A549 (cell line): ENCODE measurements around the gene TMTC2.

ENCODE experiments used
- BHLHE40 ChIP-seq: IDR thresholded peaks from 2 replicates; pipeline ENCODE4 v1.6.1; 2012; ENCODE audit warnings: low read depth, low read length, inconsistent platforms
- CHD2 ChIP-seq: fragments of 150-350 bp; IDR thresholded peaks from 2 replicates; pipeline ENCODE4 v1.6.1; 2014; ENCODE audit warnings: low read length; ENCODE audit not compliant: partially characterized antibody
- JUN ChIP-seq, 2 experiments: fragments of >200 bp; sonication (Bioruptor Twin); formaldehyde crosslinking; IDR thresholded peaks; 2 replicates in 1 of 2; 3 replicates in 1 of 2; pipeline ENCODE4 v1.6.1; 2016 to 2017
- PHF8 ChIP-seq: fragments of 200-600 bp; sonication (generic); IDR thresholded peaks from 2 replicates; pipeline ENCODE4 v1.6.1; 2016; ENCODE audit warnings: low read depth, mild to moderate bottlenecking, antibody characterized with exemption, moderate library complexity, borderline replicate concordance
- POLR2A ChIP-seq: IDR thresholded peaks from 2 replicates; pipeline ENCODE4 v1.6.1; 2012; ENCODE audit warnings: mild to moderate bottlenecking, low read length
- RAD21 ChIP-seq, 2 experiments: fragments of >200 bp in 1 of 2; sonication (Bioruptor Twin) in 1 of 2; formaldehyde crosslinking in 1 of 2; IDR thresholded peaks in 1 of 2; conservative IDR thresholded peaks in 1 of 2; 2 replicates in 1 of 2; 3 replicates in 1 of 2; pipeline ENCODE4 v1.6.1; 2012 to 2018; ENCODE audit warnings: inconsistent platforms in 1 of 2
- SMC3 ChIP-seq: fragments of >200 bp; sonication (Bioruptor Twin); formaldehyde crosslinking; IDR thresholded peaks from 3 replicates; pipeline ENCODE4 v1.6.1; 2018; ENCODE audit warnings: inconsistent platforms
- TF ChIP-seq, protein P1 (sequence below): fragments of >200 bp; sonication (Bioruptor Twin); formaldehyde crosslinking; IDR thresholded peaks from 3 replicates; pipeline ENCODE4 v1.5.1; 2016
- TF ChIP-seq, protein P2 (sequence below): fragments of 200-600 bp; sonication (generic); IDR thresholded peaks from 2 replicates; pipeline ENCODE4 v1.6.1; 2016; ENCODE audit warnings: antibody characterized with exemption, mild to moderate bottlenecking, moderate library complexity

DNA sequence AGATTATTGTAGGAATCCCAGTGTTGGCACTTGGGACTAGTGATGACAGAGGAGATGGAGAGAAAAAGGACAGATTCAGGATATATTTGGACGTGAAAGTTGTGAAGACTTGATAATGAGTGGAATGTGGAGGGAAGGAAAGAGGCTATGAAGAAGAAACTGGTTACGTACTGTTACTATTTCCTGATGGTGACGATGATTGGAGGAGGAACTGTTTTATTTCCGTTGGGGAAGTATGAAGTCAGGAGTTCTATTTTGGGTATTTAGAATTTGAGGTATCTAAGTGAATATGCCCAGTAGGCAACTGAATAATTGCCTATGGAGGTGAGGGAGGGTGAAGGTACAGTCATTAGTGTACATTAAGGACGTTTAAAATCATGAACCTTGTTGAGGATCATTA lies 207.2 kb downstream of the TMTC2 start:
- TF ChIP-seq CHD2 (no peak), POLR2A (no peak), BHLHE40 (no peak), PHF8 (no peak), SMC3 (no peak), RAD21 (conservative IDR thresholded peaks at IDR 0.05 in 1 of 2, IDR thresholded peaks at IDR 0.05 in 1 of 2) (no peak), JUN (IDR thresholded peaks at IDR 0.05) (no peak)
- TF ChIP-seq, protein P1, sequence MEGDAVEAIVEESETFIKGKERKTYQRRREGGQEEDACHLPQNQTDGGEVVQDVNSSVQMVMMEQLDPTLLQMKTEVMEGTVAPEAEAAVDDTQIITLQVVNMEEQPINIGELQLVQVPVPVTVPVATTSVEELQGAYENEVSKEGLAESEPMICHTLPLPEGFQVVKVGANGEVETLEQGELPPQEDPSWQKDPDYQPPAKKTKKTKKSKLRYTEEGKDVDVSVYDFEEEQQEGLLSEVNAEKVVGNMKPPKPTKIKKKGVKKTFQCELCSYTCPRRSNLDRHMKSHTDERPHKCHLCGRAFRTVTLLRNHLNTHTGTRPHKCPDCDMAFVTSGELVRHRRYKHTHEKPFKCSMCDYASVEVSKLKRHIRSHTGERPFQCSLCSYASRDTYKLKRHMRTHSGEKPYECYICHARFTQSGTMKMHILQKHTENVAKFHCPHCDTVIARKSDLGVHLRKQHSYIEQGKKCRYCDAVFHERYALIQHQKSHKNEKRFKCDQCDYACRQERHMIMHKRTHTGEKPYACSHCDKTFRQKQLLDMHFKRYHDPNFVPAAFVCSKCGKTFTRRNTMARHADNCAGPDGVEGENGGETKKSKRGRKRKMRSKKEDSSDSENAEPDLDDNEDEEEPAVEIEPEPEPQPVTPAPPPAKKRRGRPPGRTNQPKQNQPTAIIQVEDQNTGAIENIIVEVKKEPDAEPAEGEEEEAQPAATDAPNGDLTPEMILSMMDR: no peak
- TF ChIP-seq, protein P2, sequence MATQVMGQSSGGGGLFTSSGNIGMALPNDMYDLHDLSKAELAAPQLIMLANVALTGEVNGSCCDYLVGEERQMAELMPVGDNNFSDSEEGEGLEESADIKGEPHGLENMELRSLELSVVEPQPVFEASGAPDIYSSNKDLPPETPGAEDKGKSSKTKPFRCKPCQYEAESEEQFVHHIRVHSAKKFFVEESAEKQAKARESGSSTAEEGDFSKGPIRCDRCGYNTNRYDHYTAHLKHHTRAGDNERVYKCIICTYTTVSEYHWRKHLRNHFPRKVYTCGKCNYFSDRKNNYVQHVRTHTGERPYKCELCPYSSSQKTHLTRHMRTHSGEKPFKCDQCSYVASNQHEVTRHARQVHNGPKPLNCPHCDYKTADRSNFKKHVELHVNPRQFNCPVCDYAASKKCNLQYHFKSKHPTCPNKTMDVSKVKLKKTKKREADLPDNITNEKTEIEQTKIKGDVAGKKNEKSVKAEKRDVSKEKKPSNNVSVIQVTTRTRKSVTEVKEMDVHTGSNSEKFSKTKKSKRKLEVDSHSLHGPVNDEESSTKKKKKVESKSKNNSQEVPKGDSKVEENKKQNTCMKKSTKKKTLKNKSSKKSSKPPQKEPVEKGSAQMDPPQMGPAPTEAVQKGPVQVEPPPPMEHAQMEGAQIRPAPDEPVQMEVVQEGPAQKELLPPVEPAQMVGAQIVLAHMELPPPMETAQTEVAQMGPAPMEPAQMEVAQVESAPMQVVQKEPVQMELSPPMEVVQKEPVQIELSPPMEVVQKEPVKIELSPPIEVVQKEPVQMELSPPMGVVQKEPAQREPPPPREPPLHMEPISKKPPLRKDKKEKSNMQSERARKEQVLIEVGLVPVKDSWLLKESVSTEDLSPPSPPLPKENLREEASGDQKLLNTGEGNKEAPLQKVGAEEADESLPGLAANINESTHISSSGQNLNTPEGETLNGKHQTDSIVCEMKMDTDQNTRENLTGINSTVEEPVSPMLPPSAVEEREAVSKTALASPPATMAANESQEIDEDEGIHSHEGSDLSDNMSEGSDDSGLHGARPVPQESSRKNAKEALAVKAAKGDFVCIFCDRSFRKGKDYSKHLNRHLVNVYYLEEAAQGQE: no peak
